H4 (cell line): ENCODE results near the gene ARHGAP33. TPM values are rescaled to one million over a fixed set of nuclear protein-coding genes. Genes with fewer than 3 reads are reported as not detected.
"Not testable (repeated sequence)": the region's sequence is repeated elsewhere in the genome, so short reads cannot be mapped to it uniquely, and the experiment has no call there.

Experiments used
- DNase-seq: peaks from one replicate; pipeline ENCODE4 v3.0.0-alpha.2; 2015; ENCODE audit warnings: low spot score
- total RNA-seq: library from RNA; depleted of rRNA; stranded (reverse); fragments of >200 nt; shearing (Covaris generic); gene quantifications from 2 replicates; pipeline ENCODE4 v1.2.3, GENCODE V29; 2014; rRNA removed

Gene ARHGAP33
- total RNA-seq, 1 experiment from 2014 or later: 1.5 TPM

DNA sequence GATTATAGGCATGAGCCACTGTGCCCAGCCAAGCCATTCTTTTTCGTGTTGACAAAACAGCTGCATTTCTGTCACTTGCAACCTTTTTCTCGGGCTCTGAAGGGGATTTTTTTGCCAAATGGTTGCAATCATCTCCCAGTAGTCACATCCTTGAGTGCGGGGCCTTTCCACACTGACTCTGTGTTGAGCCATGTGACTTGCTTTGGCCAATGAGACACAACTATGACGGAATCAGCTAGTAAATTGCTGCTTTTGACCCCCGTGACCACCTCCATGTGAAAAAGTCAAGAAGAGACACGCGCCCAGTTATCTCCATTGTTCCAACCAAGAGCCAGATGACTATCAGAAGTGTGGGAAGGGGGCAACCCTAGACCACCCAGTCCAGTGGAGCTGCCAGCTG is 58.6 kb downstream of the ARHGAP33 start:
- DNase-seq: no peak

DNA sequence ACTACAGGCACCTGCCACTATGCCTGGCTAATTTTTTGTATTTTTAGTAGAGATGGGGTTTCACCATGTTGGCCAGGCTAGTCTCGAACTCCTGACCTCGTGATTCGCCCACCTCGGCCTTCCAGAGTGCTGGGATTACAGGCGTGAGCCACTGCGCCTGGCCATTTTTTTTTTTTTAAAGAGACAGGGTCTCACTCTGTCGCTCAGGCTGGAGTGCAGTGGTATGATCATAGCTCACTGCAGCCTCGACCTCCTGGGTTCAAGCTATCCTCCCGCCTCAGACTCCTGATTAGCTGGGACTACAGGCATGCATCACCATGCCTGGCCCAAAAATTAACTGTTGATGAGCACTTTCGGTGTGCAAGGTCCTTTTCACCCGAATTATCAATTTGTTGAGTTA is 60.7 kb downstream of the ARHGAP33 start:
- DNase-seq: not testable (repeated sequence)

Other genes with a start within 250 kb of the ARHGAP33 start
- gene SBSN, start 247.3 kb upstream of the ARHGAP33 start, total RNA-seq: 0.45 TPM in 1 of 2 replicates, not detected in the other
- not detected in 2 replicates for gene GAPDHS, start 242.1 kb upstream of the ARHGAP33 start, total RNA-seq
- gene TMEM147, start 229.9 kb upstream of the ARHGAP33 start, total RNA-seq: 306 and 341 TPM in 2 replicates
- not detected in 2 replicates for gene ATP4A, start 211.9 kb upstream of the ARHGAP33 start, total RNA-seq
- gene PMIS2, start 189.4 kb upstream of the ARHGAP33 start, total RNA-seq: not detected in 2 replicates
- 17.2 and 22.7 TPM in 2 replicates for gene HAUS5, start 162.8 kb upstream of the ARHGAP33 start, total RNA-seq
- gene RBM42, start 146.5 kb upstream of the ARHGAP33 start, total RNA-seq: 135 and 156 TPM in 2 replicates
- 2.8 and 4.9 TPM in 2 replicates for gene ETV2, start 133.8 kb upstream of the ARHGAP33 start, total RNA-seq
- gene COX6B1, start 127.2 kb upstream of the ARHGAP33 start, total RNA-seq: 1,937 and 2,103 TPM in 2 replicates
- not detected in 2 replicates for gene UPK1A, start 109.0 kb upstream of the ARHGAP33 start, total RNA-seq
- gene ZBTB32, start 71.0 kb upstream of the ARHGAP33 start, total RNA-seq: not detected in 2 replicates
- gene KMT2B, start 57.6 kb upstream of the ARHGAP33 start, total RNA-seq: 4.9 and 8.8 TPM in 2 replicates
- gene IGFLR1, start 33.1 kb upstream of the ARHGAP33 start, total RNA-seq: 6.2 and 31.2 TPM in 2 replicates
- 25.2 and 27.5 TPM in 2 replicates for gene U2AF1L4, start 30.1 kb upstream of the ARHGAP33 start, total RNA-seq
- 91.4 and 100 TPM in 2 replicates for gene PSENEN, start 29.9 kb upstream of the ARHGAP33 start, total RNA-seq
- 11.5 and 15.5 TPM in 2 replicates for gene LIN37, start 27.0 kb upstream of the ARHGAP33 start, total RNA-seq
- not detected in 2 replicates for gene HSPB6, start 18.5 kb upstream of the ARHGAP33 start, total RNA-seq
- 9.6 and 15.3 TPM in 2 replicates for gene PROSER3, start 17.4 kb upstream of the ARHGAP33 start, total RNA-seq
- gene PRODH2, start 37.3 kb downstream of the ARHGAP33 start, total RNA-seq: not detected in 2 replicates
- not detected in 2 replicates for gene NPHS1, start 76.9 kb downstream of the ARHGAP33 start, total RNA-seq
- 0.08 and 0.19 TPM in 2 replicates for gene KIRREL2, start 81.3 kb downstream of the ARHGAP33 start, total RNA-seq
- 28.7 and 45.8 TPM in 2 replicates for gene APLP1, start 93.0 kb downstream of the ARHGAP33 start, total RNA-seq
- 1.4 and 1.8 TPM in 2 replicates for gene NFKBID, start 125.0 kb downstream of the ARHGAP33 start, total RNA-seq
- gene HCST, start 127.0 kb downstream of the ARHGAP33 start, total RNA-seq: not detected in 2 replicates
- not detected in 2 replicates for gene TYROBP, start 132.7 kb downstream of the ARHGAP33 start, total RNA-seq
- gene LRFN3, start 160.8 kb downstream of the ARHGAP33 start, total RNA-seq: 4.6 and 5.6 TPM in 2 replicates
- gene SDHAF1, start 219.6 kb downstream of the ARHGAP33 start, total RNA-seq: 40.4 and 61.9 TPM in 2 replicates
- 0.60 and 0.94 TPM in 2 replicates for gene SYNE4, start 233.2 kb downstream of the ARHGAP33 start, total RNA-seq
- 47.7 and 63.7 TPM in 2 replicates for gene ALKBH6, start 238.6 kb downstream of the ARHGAP33 start, total RNA-seq